Urinary bladder (tissue), 4 donors: Measurements from ENCODE around the gene USP35. TPM values are rescaled to one million over a fixed set of nuclear protein-coding genes. Genes with fewer than 3 reads are reported as not detected.

Experiments used
- DNase-seq: peaks from one replicate; pipeline ENCODE4 v3.0.0-alpha.2; 2015; ENCODE audit errors: extremely low spot score
- H3K27ac ChIP-seq: one replicate; pipeline ENCODE4 v1.5.1; 2013; ENCODE audit warnings: low read depth, mild to moderate bottlenecking, moderate library complexity
- H3K36me3 ChIP-seq: one replicate; pipeline ENCODE4 v1.6.1; 2013; ENCODE audit warnings: mild to moderate bottlenecking, moderate library complexity; ENCODE audit not compliant: insufficient read depth
- H3K4me1 ChIP-seq: one replicate; pipeline ENCODE4 v1.6.1; 2013; ENCODE audit warnings: mild to moderate bottlenecking, moderate library complexity; ENCODE audit not compliant: insufficient read depth
- H3K4me3 ChIP-seq: one replicate; pipeline ENCODE4 v1.5.1; 2013; ENCODE audit warnings: low read depth, low read length
- WGBS: extraction: QIAGEN DNeasy Blood & Tissue Kit; methylation state at CpG from one replicate; pipeline ENCODE4 v1.1.7; 2013; 5-methylcytosine and 5-hydroxymethylcytosine counted together
- polyA plus RNA-seq: library from polyadenylated mRNA; stranded (reverse); fragments of 200-250 nt; gene quantifications from one replicate; pipeline ENCODE4 v1.2.3, GENCODE V29; 2013
- total RNA-seq: library from RNA; depleted of rRNA; stranded (reverse); fragments of >200 nt; gene quantifications from one replicate; pipeline ENCODE4 v1.2.3, GENCODE V29; 2014
- donor health status: healthy with polysubstance abuse.
- donor health status: healthy.

Gene USP35
- total and polyA plus RNA-seq, 2 donors = 7.3 to 7.8 TPM

DNA sequence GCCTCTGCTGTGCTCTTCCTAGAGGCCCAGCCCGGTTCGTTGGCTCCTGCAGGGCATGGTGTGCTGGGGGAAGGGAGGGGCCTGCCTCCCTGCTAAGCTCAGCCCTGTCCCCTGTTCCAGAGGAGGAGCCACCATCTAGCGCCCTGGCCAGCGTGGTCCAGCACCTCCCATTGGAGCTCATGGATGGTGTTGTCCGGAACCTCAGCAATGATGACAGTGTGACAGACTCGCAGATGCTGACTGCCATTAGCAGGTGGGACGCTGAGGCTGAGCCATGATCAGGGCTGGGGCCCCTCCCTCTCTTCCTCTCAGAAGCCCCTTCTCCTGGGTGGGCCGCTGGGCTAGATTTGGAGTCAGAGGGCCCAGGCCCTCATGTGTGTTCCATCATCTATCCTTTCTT is 9.1 kb downstream of the USP35 start:
- WGBS = 93% methylated on average over 8 of the region's 8 CpGs
- Histone ChIP-seq H3K36me3 (peaks cover 2% of the 10 kb centered on the region), H3K27ac (no peak overlapping the region), H3K4me3 (no peak overlapping the region), H3K4me1 (no peaks in the 10 kb centered on the region)
- DNase-seq = no peak

DNA sequence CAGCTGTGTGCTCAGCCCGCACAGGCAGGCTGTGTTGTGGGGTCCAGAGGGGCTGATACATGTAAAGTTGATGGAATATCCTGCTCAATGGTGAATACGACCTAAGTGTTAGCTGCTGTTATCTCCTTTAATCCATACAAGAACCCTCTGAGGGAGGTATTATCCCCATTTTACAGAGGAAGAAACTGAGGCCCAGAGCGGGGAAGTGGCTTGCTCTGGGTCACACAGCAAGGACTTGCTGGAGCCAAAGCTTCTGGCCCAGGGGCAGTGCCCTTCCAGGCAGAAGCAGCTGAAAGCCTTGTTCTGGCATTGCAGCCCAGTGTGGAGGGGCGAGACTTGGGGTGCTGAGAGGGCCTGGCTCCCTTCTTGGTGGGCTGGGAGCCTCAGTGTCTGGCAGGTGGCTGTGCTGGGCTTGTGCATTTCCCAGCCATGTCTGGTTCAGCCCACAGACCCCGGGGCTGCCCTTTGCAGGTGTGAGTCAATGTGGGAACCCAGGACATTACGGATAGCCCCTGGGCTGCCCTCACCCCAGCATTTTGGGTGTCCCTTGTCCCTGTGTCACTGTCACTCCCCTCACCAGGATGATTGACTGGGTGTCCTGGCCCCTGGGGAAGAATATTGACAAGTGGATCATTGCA is 10.4 kb downstream of the USP35 start:
- H3K27ac ChIP-seq = no peak overlapping the region
- WGBS = 94% methylated on average over 6 of the region's 6 CpGs
- H3K4me3 ChIP-seq = no peak overlapping the region
- no peak for DNase-seq
- peaks cover 2% of the 10 kb centered on the region for H3K36me3 ChIP-seq
- no peaks in the 10 kb centered on the region for H3K4me1 ChIP-seq

DNA sequence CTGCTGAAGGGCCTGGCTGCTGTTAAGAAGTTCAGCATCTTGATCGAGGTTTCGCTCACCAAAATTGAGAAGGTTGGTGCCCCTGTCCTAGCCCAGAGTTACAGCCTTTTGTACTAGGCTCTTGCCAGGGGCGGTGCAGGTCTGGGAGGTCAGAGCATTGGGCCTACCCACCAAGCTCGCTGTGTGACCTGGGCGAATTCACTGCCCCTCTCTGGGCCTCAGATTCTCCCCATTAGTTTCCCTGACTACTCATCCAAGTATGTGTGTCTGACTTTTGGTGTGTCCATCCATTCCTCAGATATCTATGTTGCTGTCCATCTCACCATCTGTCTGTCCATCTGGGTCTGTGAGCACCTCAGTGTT is 10.9 kb downstream of the USP35 start:
- 98% methylated on average over 5 of the region's 5 CpGs for whole genome bisulfite sequencing
- Histone ChIP-seq H3K4me1 (no peaks in the 10 kb centered on the region), H3K36me3 (peaks cover 2% of the 10 kb centered on the region), H3K4me3 (no peak overlapping the region), H3K27ac (no peak overlapping the region)
- DNase-seq = no peak

DNA sequence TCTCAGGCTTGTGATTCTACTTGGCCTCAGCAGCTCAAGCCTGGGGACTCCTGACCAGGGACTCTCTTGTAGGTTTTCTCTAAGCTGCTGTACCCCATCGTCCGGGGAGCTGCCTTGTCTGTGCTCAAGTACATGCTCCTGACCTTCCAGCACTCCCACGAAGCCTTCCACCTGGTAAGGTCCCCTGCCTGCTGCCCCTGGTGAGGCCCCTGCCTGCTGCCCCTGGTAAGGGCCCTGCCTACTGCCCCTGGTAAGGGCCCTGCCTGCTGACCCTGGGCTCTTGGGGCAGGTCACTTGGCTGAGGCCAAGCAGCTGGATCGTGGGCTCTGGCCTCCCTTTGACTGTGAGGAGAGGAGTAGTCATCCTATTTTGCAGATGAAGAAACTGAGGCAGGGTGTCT is 11.3 kb downstream of the USP35 start:
- no peak for DNase-seq
- H3K36me3 ChIP-seq = peaks cover 2% of the 10 kb centered on the region
- H3K27ac ChIP-seq = no peak overlapping the region
- H3K4me3 ChIP-seq = no peak overlapping the region
- 90% methylated on average over 4 of the region's 4 CpGs for WGBS
- no peaks in the 10 kb centered on the region for H3K4me1 ChIP-seq

DNA sequence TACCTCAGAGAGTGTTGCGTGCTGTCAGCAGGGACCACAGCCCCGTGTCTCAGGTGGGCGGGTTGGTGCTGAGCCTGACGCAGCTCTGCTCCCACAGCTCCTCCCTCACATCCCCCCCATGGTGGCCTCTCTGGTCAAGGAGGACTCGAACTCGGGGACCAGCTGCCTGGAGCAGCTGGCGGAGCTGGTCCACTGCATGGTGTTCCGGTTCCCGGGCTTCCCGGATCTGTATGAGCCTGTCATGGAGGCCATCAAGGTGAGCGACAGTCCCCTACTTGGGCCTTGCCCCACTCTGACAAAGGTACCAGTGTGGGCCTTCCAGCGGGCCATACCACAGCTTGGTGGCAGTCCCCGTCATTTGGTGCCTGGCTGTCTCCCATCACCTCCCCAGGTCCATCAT is 11.8 kb downstream of the USP35 start:
- Histone ChIP-seq H3K4me1 (no peaks in the 10 kb centered on the region), H3K36me3 (peaks cover 2% of the 10 kb centered on the region), H3K4me3 (no peak overlapping the region), H3K27ac (no peak overlapping the region)
- 97% methylated on average over 13 of the region's 13 CpGs for WGBS
- DNase-seq = no peak

DNA sequence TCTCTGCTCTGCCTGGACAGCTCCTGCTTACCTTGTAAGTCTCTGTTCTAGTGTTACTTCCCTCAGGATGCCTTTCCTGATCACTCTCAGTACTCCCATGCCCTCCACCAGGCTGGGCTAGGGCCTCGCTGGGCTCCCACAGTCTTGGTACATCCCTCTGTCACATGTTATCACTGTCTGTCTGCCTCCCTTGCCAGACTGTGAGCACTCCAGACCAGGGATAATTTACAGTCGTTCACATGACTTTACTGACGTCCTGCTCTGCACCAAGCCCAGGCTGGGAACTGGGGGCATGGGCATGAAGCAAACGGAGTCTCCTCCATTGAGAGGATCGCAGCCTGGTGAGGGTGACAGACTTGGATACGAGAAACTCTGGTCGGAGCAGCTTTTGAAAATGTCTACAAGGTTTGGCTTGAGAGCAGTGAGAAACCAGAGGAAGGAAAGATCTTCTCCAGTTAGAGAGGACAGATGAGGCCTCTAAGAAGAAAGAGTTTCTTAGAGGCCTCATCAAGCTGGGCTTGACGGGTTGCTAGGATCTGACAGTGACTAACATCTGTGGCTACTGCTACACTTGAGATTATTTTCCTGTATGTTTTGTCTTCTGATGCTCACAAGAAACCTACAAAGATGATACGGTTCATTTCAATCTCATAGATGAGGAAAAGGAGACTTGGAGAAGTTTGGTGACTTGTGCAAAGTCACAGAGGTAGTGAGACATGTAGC is 12.5 kb downstream of the USP35 start:
- no peak for DNase-seq
- Histone ChIP-seq H3K27ac (no peak overlapping the region), H3K4me3 (no peak overlapping the region), H3K36me3 (peaks cover 2% of the 10 kb centered on the region), H3K4me1 (no peaks in the 10 kb centered on the region)
- WGBS = 81% methylated on average over 9 of the region's 9 CpGs

DNA sequence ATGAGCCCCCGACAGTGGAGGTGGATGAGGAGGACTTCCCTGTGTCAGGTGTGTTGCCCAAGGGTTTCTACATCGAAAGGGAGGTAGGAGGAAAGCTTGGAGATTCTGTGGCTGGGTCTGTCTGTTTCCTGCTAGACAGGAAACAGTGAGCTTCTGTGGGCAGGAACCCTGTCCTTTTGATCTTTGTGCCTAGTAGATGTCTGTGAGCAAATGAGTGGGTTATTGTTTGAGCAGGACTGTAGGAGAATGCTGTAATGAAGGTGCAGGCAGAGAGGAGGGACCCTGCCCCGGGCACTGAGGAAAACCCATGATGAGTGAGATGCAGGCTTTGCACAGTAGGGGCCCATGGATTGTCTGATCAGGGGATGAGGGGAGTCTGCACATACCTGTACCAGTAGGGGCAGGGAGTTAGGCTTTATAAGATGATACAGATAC is 14.0 kb downstream of the USP35 start:
- WGBS = 72% methylated on average over 3 of the region's 3 CpGs
- Histone ChIP-seq H3K36me3 (no peaks in the 10 kb centered on the region), H3K4me1 (no peaks in the 10 kb centered on the region), H3K27ac (no peak overlapping the region), H3K4me3 (no peak overlapping the region)
- no peak for DNase-seq

DNA sequence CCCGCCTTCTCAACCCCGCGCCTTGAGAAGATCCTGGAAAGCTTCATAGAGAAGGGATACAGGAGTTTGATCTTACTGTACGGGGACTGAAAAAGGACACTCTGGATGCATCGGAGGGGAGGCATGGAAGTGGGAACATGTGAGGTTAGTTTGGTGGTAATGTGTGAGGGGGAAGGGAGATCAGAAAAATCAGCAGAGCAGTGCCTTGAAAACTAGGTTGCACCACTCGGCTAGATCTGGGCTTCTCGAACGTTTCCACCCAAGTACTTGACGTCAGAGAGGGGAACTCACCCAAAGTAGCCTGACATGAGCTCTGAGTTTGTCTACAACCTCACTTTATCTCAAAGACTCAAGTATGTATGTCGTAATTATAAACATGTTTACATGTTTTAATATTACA is 14.5 kb downstream of the USP35 start:
- no peaks in the 10 kb centered on the region for H3K36me3 ChIP-seq
- WGBS = 85% methylated on average over 10 of the region's 10 CpGs
- no peak overlapping the region for H3K4me3 ChIP-seq
- H3K27ac ChIP-seq = no peak overlapping the region
- no peak for DNase-seq
- H3K4me1 ChIP-seq = no peaks in the 10 kb centered on the region

DNA sequence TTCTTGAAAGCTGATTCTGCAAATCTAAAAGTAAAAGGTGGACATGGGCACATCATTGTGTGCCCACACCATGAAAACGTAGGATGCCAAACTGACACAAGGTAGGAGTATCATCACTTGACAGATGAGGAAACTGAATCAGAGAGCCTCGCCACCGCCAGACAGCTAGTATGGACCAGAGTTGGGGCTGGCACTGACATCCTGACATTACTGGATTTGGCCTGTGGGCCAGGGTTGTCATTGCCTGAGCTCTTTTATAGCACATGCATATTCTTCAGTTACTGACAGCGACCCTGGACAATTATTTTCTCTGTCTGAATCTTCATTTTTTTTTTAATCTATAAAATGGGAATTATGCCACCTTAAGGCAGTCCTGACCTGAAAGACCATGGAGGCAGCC is 16.5 kb downstream of the USP35 start:
- no peaks in the 10 kb centered on the region for H3K36me3 ChIP-seq
- H3K27ac ChIP-seq = no peak overlapping the region
- 97% methylated on average over 4 of the region's 4 CpGs for WGBS
- H3K4me3 ChIP-seq = no peak overlapping the region
- no peak for DNase-seq
- no peaks in the 10 kb centered on the region for H3K4me1 ChIP-seq

DNA sequence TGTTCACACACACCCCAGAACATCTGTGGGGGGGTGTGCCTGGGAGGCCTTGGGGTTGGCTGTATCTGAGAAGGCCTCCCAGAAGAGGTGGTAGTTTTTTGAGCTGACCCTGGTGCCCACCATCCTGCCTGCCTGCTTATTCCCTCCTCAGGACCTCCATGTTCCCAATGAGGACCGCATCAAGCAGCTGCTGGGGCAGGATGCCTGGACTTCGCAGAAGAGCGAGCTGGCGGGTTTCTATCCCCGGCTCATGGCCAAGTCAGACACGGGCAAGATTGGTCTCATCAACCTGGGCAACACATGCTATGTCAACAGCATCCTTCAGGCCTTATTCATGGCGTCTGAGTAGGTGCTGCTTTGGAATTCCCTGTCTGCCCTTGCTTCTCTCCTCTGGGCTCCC is 17.0 kb downstream of the USP35 start:
- Histone ChIP-seq H3K4me3 (no peak overlapping the region), H3K27ac (no peak overlapping the region), H3K36me3 (no peaks in the 10 kb centered on the region), H3K4me1 (no peaks in the 10 kb centered on the region)
- WGBS = 94% methylated on average over 7 of the region's 7 CpGs
- no peak for DNase-seq

DNA sequence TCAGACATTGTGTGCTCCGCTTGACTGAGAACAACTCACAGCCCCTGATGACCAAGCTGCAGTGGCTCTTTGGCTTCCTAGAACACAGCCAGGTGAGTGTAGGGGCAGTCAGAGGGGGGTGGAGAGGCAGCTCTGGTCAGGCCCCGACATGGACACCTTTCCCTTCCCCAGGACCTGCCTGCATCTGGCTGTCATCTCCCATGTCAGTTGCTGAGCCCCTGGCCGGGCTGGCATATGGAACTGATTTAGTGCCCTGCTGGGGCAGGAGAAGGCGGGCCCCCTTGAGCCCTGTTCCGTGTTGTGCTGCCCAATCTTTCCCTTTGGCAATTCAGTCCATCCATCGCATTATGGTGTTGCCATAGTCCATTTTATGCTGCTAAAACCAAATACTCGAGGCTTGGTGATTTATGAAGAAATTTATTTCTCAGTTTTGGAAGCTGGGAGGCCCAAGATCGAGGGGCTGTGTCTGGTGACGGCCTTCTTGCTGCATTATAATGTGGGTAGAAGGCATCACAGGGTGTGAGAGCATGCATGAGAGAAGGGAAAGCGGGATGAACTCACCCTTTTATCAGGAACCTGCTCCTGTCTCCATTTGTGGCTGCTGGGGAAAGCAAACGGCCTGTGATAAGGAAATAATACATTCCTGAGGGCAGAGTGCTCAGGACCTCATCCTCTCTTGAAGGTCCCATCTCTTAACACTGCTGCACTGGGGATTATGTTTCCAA is 19.0 kb downstream of the USP35 start:
- Histone ChIP-seq H3K27ac (no peak overlapping the region), H3K36me3 (no peaks in the 10 kb centered on the region), H3K4me3 (no peak overlapping the region), H3K4me1 (no peaks in the 10 kb centered on the region)
- no peak for DNase-seq
- 88% methylated on average over 11 of the region's 11 CpGs for WGBS

DNA sequence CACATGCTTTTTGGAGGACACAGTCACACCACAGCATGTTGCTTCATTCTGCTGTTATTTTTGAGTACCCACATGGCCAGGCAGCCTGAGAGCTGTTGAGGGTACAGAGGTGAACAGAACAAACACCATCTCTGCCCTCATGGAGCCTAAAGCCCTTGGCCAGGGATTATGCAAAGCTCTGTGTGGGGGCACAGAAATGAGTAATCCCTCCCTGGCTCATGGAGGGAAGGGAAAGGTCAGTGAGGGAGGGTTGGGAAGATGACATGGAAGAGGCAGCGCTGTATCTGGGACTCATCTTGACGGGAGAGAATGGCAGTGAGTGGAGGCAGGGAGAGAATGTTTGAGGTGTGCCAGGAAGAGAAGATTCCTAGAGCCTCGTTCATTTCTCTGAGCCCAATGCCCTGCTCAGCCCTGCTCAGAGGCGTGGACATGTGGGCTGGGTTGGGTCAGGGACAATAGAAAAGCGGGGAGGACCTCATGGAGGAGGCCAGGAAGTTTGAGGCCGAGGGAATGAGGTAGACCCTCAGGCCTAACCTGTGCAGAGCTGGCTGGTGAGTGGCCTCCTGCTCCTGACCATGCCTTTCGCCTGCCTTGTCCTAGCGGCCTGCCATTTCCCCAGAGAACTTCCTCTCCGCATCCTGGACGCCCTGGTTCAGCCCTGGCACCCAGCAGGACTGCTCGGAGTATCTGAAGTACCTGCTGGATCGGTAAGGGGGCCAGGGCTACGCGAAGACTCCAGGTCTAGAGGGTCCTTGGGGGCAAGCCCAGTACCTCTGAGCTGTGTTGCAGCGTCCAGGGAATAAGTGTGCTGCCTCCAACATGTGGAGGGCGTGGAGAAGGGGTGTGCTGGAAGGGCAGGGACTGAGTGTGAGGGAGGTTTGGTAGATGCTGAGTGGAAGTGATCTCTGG is 19.8 kb downstream of the USP35 start:
- H3K36me3 ChIP-seq = no peaks in the 10 kb centered on the region
- no peak overlapping the region for H3K4me3 ChIP-seq
- 94% methylated on average over 16 of the region's 16 CpGs for WGBS
- DNase-seq = no peak
- H3K27ac ChIP-seq = no peak overlapping the region
- H3K4me1 ChIP-seq = no peaks in the 10 kb centered on the region

DNA sequence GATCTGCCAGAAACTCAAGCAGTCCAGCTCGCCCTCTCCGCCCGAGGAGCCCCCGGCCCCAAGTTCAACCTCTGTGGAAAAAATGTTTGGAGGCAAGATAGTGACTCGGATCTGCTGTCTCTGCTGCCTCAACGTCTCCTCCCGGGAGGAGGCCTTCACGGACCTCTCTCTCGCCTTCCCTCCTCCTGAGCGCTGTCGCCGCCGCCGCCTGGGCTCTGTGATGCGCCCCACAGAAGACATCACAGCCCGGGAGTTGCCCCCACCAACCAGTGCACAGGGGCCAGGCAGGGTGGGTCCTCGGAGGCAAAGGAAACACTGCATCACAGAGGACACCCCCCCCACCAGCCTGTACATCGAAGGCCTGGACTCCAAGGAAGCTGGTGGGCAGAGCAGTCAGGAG is 20.8 kb downstream of the USP35 start:
- Histone ChIP-seq H3K4me1 (no peaks in the 10 kb centered on the region), H3K27ac (no peak overlapping the region), H3K36me3 (no peaks in the 10 kb centered on the region), H3K4me3 (no peak overlapping the region)
- no peak for DNase-seq
- WGBS = 91% methylated on average over 18 of the region's 18 CpGs
